H1 (cell line): ENCODE measurements around the gene CDC5L. TPM values are rescaled to one million over a fixed set of nuclear protein-coding genes. Genes with fewer than 3 reads are reported as not detected.

Source experiments
- CTCF ChIA-PET: fragments of 300-600 bp; sonication (Branson Sonifier 250); formaldehyde crosslinking; loops from one replicate; lab custom pipeline; 2021; ENCODE audit not compliant: partially characterized antibody; lab: Charles Lee
- POLR2A ChIA-PET: fragments of 300-600 bp; sonication (Branson Sonifier 250); formaldehyde crosslinking; loops from one replicate; lab custom pipeline; 2021; ENCODE audit warnings: inconsistent platforms; ENCODE audit not compliant: partially characterized antibody; lab: Charles Lee
- DNase-seq, 2 experiments: peaks; one replicate each; pipeline versions ENCODE4 v3.0.0 to v3.0.0-alpha.2; 2010 to 2022; ENCODE audit warnings: low spot score in 2 of 2, low read depth in 1 of 2, mixed read lengths in 1 of 2
- FAIRE-seq: peaks from 2 replicates; lab custom pipeline; 2011; peaks lifted over from hg19 to GRCh38; lab: Jason Lieb, UNC
- H2AFZ ChIP-seq: 2 replicates; pipeline ENCODE4 v1.8.1; 2012; ENCODE audit warnings: low read length, inconsistent platforms
- H2AK5ac ChIP-seq: 2 replicates; pipeline ENCODE4 v1.6.1; 2013; ENCODE audit warnings: low read depth, low read length
- H2BK120ac ChIP-seq: replicated peaks from 2 replicates; pipeline ENCODE3; 2013; ENCODE audit warnings: low read depth, low read length, inconsistent platforms
- H2BK12ac ChIP-seq: 2 replicates; pipeline ENCODE4 v1.6.1; 2013; ENCODE audit warnings: low read depth, low read length
- H2BK15ac ChIP-seq: 2 replicates; pipeline ENCODE4 v1.6.1; 2013; ENCODE audit warnings: low read length
- H2BK20ac ChIP-seq: 2 replicates; pipeline ENCODE4 v1.6.1; 2013; ENCODE audit warnings: low read length
- H2BK5ac ChIP-seq: 2 replicates; pipeline ENCODE4 v1.6.1; 2013; ENCODE audit warnings: low read depth, low read length
- H3K14ac ChIP-seq: 2 replicates; pipeline ENCODE4 v1.6.1; 2013; ENCODE audit warnings: inconsistent platforms; ENCODE audit not compliant: insufficient read length
- H3K18ac ChIP-seq: 2 replicates; pipeline ENCODE4 v1.6.1; 2013; ENCODE audit warnings: low read length; ENCODE audit errors: extremely low read depth
- H3K23ac ChIP-seq: 2 replicates; pipeline ENCODE4 v1.6.1; 2013; ENCODE audit warnings: inconsistent platforms; ENCODE audit not compliant: insufficient read length
- H3K23me2 ChIP-seq: 2 replicates; pipeline ENCODE4 v1.6.1; 2013; ENCODE audit warnings: low read depth, low read length
- H3K27ac ChIP-seq: 2 replicates; pipeline ENCODE4 v1.6.1; 2011; ENCODE audit warnings: low read depth, low read length, inconsistent platforms
- H3K27me3 ChIP-seq, 4 experiments: replicated peaks in 1 of 4; 1 replicate in 1 of 4; 2 replicates in 3 of 4; pipeline versions ENCODE4 v1.6.1 to v1.8.1; 2011 to 2013; ENCODE audit warnings: low read length in 3 of 4, mild to moderate bottlenecking in 3 of 4, inconsistent platforms in 2 of 4, mixed read lengths in 2 of 4, moderate library complexity in 1 of 4; ENCODE audit not compliant: control insufficient read depth in 3 of 4, insufficient read depth in 3 of 4; ENCODE audit errors: extremely low read depth in 1 of 4
- H3K36me3 ChIP-seq, 4 experiments: 2 replicates each; pipeline versions ENCODE4 v1.6.1 to v1.8.1; 2011 to 2013; ENCODE audit warnings: mild to moderate bottlenecking in 4 of 4, low read length in 3 of 4, moderate library complexity in 2 of 4, control low read depth in 1 of 4, inconsistent platforms in 1 of 4; ENCODE audit not compliant: insufficient read depth in 4 of 4, control insufficient read depth in 2 of 4
- H3K4ac ChIP-seq: replicated peaks from 2 replicates; pipeline ENCODE3; 2013; ENCODE audit warnings: low read length, low read depth, mixed read lengths, inconsistent platforms; ENCODE audit not compliant: insufficient read length
- H3K4me1 ChIP-seq, 4 experiments: replicated peaks in 1 of 4; 1 replicate in 1 of 4; 2 replicates in 3 of 4; pipeline versions ENCODE4 v1.6.1 to v1.8.1; 2011 to 2013; ENCODE audit warnings: low read length in 3 of 4, inconsistent platforms in 2 of 4, mixed read lengths in 1 of 4; ENCODE audit not compliant: insufficient read depth in 4 of 4, control insufficient read depth in 3 of 4
- H3K4me2 ChIP-seq, 2 experiments: 2 replicates each; pipeline versions ENCODE4 v1.6.1 to v1.8.1; 2011 to 2013; ENCODE audit warnings: low read depth in 2 of 2, low read length in 2 of 2, control low read depth in 1 of 2, inconsistent platforms in 1 of 2, mild to moderate bottlenecking in 1 of 2; ENCODE audit not compliant: insufficient read depth in 1 of 2
- H3K4me3 ChIP-seq, 4 experiments: fragments of 200-600, 300-600 bp in 1 of 4; sonication (generic), shearing (Covaris generic), sonication (Bioruptor Twin) in 1 of 4; 2 replicates each; pipeline versions ENCODE4 v1.5.1 to v1.8.1; 2011 to 2016; ENCODE audit warnings: low read length in 4 of 4, low read depth in 3 of 4, control low read depth in 2 of 4, inconsistent platforms in 2 of 4, mild to moderate bottlenecking in 2 of 4, mixed read lengths in 1 of 4, moderate library complexity in 1 of 4; ENCODE audit not compliant: insufficient read depth in 2 of 4; ENCODE audit errors: extremely low read depth in 1 of 4
- H3K56ac ChIP-seq: replicated peaks from 2 replicates; pipeline ENCODE3; 2013; ENCODE audit warnings: low read depth, mild to moderate bottlenecking, mixed read lengths, low read length, inconsistent platforms; ENCODE audit not compliant: insufficient read length
- H3K79me1 ChIP-seq: 2 replicates; pipeline ENCODE4 v1.6.1; 2013; ENCODE audit warnings: low read depth, low read length, control low read depth
- H3K79me2 ChIP-seq, 2 experiments: 2 replicates each; pipeline versions ENCODE4 v1.6.1 to v1.8.1; 2012 to 2013; ENCODE audit warnings: low read length in 2 of 2, mild to moderate bottlenecking in 2 of 2, inconsistent platforms in 1 of 2; ENCODE audit not compliant: insufficient read depth in 2 of 2, control insufficient read depth in 1 of 2
- H3K9ac ChIP-seq, 4 experiments: replicated peaks in 1 of 4; 1 replicate in 1 of 4; 2 replicates in 3 of 4; pipeline versions ENCODE4 v1.6.1 to v1.8.1; 2011 to 2013; ENCODE audit warnings: low read depth in 3 of 4, low read length in 3 of 4, control low read depth in 2 of 4, mild to moderate bottlenecking in 2 of 4, moderate library complexity in 2 of 4, inconsistent platforms in 1 of 4; ENCODE audit errors: extremely low read depth in 1 of 4
- H3K9me3 ChIP-seq, 2 experiments: 2 replicates each; pipeline versions ENCODE4 v1.6.1 to v1.8.1; 2012 to 2013; ENCODE audit warnings: mild to moderate bottlenecking in 2 of 2, moderate library complexity in 2 of 2, control low read depth in 1 of 2, inconsistent platforms in 1 of 2, low read depth in 1 of 2, low read length in 1 of 2, mixed read lengths in 1 of 2; ENCODE audit not compliant: insufficient read depth in 2 of 2
- H4K20me1 ChIP-seq, 2 experiments: replicated peaks in 1 of 2; 2 replicates each; pipeline versions ENCODE3 to v1.8.1; 2011 to 2013; ENCODE audit warnings: inconsistent platforms in 2 of 2, low read length in 2 of 2, mild to moderate bottlenecking in 1 of 2; ENCODE audit not compliant: insufficient read depth in 2 of 2, control insufficient read depth in 1 of 2
- H4K5ac ChIP-seq: 2 replicates; pipeline ENCODE4 v1.6.1; 2013; ENCODE audit warnings: low read length, low read depth, mixed read lengths, inconsistent platforms; ENCODE audit not compliant: insufficient read length
- H4K8ac ChIP-seq: 2 replicates; pipeline ENCODE4 v1.8.0; 2013; ENCODE audit warnings: mild to moderate bottlenecking, moderate library complexity, low read length, inconsistent platforms; ENCODE audit not compliant: insufficient read depth; ENCODE audit errors: extremely low read depth
- H4K91ac ChIP-seq: replicated peaks from 2 replicates; pipeline ENCODE3; 2013; ENCODE audit warnings: low read length, mixed read lengths, inconsistent platforms; ENCODE audit not compliant: insufficient read length
- HDAC2 ChIP-seq, 2 experiments: fragments of 300-600 bp in 1 of 2; sonication (generic) in 1 of 2; IDR thresholded peaks; 2 replicates each; pipeline ENCODE4 v1.6.1; 2011 to 2012; ENCODE audit warnings: low read depth in 2 of 2, low read length in 2 of 2, mild to moderate bottlenecking in 2 of 2, moderate library complexity in 2 of 2, borderline replicate concordance in 1 of 2, inconsistent platforms in 1 of 2
- WGBS, 2 experiments: shearing (Covaris generic) in 1 of 2; methylation state at CpG; one replicate each; pipeline versions ENCODE4 v1.1.6 to v1.1.7; 2013 to 2015; ENCODE audit warnings: low lambda C conversion rate in 2 of 2, mixed read lengths in 2 of 2, inconsistent platforms in 1 of 2, low coverage in 1 of 2, missing lambda C conversion rate in 1 of 2; ENCODE audit not compliant: insufficient replicate concordance in 2 of 2, insufficient coverage in 1 of 2, insufficient read length in 1 of 2; ENCODE audit errors: extremely low coverage in 1 of 2, missing lambda C conversion rate in 1 of 2; 5-methylcytosine and 5-hydroxymethylcytosine counted together
- polyA plus RNA-seq, 7 experiments: library from polyadenylated mRNA; depleted of rRNA in 3 of 7; stranded (reverse) in 5 of 7; unstranded in 2 of 7; fragments of >200 nt in 5 of 7; fragments of 200-250 nt in 2 of 7; gene quantifications; 1 replicate in 5 of 7; 2 replicates in 1 of 7; 4 replicates in 1 of 7; pipeline versions ENCODE4 v1.2.1 to v1.2.3, GENCODE V29; 2011 to 2013; ENCODE audit warnings: missing spikeins in 2 of 7, mixed read lengths in 2 of 7
- total RNA-seq: library from RNA; stranded (reverse); fragmentation: NEBNext Ultra II Directional; extraction: Animal tissue kit (Norgen Biotek cat#: 25700); gene quantifications from 2 replicates; pipeline ENCODE4 v1.2.1, GENCODE V29; 2021

CDC5L gene
- total and polyA plus RNA-seq, 2 of the 8 experiments (the other 6 are each of a cell fraction or from before 2014, with no cell fraction given) = 8.4 to 32.8 TPM

DNA sequence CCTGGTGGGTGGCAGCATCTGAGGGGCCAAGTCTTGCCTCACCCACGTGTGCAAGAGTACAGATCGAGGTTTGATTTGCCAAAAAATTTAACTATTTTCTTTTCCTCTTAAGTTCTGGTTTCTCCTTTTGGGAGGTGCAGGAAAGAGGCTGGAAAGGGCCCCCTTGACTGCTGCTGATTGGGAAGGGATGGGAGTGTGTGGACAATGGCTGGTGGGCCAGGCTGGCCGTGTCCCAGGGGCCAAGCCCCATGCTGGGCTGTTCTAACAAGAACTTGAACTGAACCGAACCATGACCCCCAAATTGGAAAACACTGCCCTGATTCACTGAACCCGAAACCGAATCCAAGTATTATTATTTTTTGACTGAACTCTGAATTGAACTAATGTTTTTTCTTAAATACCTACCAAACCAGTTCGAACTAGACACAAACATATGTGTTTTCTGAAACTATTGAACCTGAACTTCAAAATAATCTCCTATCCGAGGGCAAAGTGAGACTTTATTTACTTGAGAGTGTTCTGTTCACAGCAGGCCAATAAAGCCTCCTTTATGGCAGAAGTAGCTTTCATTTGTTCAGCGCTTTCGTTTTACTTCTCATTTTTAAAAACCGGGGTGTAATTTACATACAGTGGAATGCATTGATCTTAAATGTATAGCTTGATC is 91.2 kb downstream of the CDC5L start:
- Histone ChIP-seq H3K79me2 (no peaks in the 10 kb centered on the region), H3K4me1 (peaks cover 3 to 7% (median 6%) of the 10 kb centered on the region in 4 experiments; a peak in 6 of 7 replicates), H2BK15ac (no peak overlapping the region), H2AFZ (no peak overlapping the region), H2BK12ac (no peak overlapping the region), H3K4ac (no peak overlapping the region), H3K79me1 (no peaks in the 10 kb centered on the region), H3K9me3 (no peaks in the 10 kb centered on the region), H3K27me3 (no peaks in the 10 kb centered on the region; a peak in 1 of 7 replicates), H2BK120ac (no peak overlapping the region), H3K4me3 (no peak overlapping the region), H2BK20ac (no peak overlapping the region), H3K36me3 (no peaks in the 10 kb centered on the region), H2BK5ac (no peak overlapping the region; the same call in 1 of the 2 replicates), H4K5ac (no peak overlapping the region), H3K9ac (no peak overlapping the region), H3K56ac (no peak overlapping the region), H4K8ac (no peak overlapping the region), H3K27ac (no peak overlapping the region), H3K23me2 (no peaks in the 10 kb centered on the region), H2AK5ac (no peak overlapping the region), H4K20me1 (no peaks in the 10 kb centered on the region), H3K4me2 (no peak overlapping the region), H3K18ac (no peak overlapping the region), H3K23ac (no peak overlapping the region), H4K91ac (no peak overlapping the region), H3K14ac (no peak overlapping the region)
- DNase-seq = no peak
- FAIRE-seq = no peak
- WGBS, 2 experiments = 91% methylated on average over 11 of the region's 11 CpGs; no CpG with 5 or more reads in 1 of the 2 experiments
- no peak for TF ChIP-seq HDAC2 (IDR thresholded peaks at IDR 0.05; ENCODE audit: borderline replicate concordance in 1 of 2, low read depth in 2 of 2, low read length in 2 of 2)
- ChIA-PET CTCF (interaction anchor here (0.6 to 12.1 kb wide), 7 partner anchors 8 to 174 kb away, joined by 3 to 135 read pairs (median 4); no protein-coding TSS in a partner anchor), POLR2A (no interaction called here)
